ENCODE measurements around the gene ZC3H12A.

DNA sequence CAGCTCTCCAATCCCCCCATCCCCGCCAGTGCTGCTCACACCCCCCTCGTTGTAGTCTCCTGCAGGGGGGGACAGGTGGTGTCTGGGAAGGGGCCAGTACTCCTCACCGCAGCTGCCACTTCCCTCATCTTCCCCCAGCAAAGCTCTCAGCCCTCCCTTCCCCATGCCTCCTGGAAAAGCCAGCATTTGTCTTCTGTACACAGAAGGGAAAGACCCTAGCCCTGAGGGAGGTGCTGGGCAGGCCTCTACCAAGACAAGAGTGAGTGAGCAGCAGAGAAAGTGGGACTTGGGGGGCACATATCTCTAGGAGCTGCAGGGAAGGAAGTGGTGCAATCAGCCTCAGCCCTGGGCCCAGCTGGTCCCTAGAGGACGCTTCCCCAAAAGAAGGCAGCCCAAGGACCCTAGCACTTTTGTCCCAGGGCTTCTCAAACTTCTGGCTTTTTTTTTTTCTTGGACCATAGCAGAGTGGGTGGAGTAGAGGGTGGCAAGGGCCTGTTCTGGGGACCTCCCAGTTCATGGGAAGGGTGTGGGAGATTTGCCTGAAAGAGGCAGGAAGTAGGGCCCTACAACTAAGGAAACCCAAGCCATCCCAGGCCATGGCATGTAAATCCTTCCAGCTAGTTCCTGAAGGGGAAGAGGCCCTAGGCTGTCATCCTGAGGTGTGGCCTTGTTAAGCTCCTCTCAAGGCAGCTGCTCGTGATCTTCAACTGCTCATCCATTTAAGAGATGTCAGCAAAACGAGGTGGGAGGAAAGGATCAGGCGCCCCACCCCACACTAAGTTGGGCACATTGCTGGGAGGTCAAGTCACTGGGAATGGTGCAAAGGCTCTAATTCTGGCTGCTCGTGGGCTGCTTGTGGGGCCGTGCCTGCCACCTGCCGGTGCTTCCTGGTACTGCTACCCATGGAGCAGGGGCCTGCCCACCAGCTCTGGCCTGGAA lies 12.6 kb downstream of the ZC3H12A start:
- TF ChIP-seq, protein P1, sequence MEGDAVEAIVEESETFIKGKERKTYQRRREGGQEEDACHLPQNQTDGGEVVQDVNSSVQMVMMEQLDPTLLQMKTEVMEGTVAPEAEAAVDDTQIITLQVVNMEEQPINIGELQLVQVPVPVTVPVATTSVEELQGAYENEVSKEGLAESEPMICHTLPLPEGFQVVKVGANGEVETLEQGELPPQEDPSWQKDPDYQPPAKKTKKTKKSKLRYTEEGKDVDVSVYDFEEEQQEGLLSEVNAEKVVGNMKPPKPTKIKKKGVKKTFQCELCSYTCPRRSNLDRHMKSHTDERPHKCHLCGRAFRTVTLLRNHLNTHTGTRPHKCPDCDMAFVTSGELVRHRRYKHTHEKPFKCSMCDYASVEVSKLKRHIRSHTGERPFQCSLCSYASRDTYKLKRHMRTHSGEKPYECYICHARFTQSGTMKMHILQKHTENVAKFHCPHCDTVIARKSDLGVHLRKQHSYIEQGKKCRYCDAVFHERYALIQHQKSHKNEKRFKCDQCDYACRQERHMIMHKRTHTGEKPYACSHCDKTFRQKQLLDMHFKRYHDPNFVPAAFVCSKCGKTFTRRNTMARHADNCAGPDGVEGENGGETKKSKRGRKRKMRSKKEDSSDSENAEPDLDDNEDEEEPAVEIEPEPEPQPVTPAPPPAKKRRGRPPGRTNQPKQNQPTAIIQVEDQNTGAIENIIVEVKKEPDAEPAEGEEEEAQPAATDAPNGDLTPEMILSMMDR (conservative IDR thresholded peaks at IDR 0.05; ENCODE audit: low read depth in 2 of 2), result peak; percentile 92 to 97
- TF ChIP-seq JUNB (IDR thresholded peaks at IDR 0.05; ENCODE audit: unreplicated experiment) (no peak), EZH2 (IDR thresholded peaks at IDR 0.05; ENCODE audit: low read depth, unreplicated experiment) (no peak), CREB1 (CRISPR knock-in tag; IDR thresholded peaks at IDR 0.05; ENCODE audit: low read depth) (no peak), STAT1 (IDR thresholded peaks at IDR 0.05; ENCODE audit: unreplicated experiment) (no peak), POLR2AphosphoS5 (IDR thresholded peaks at IDR 0.05; ENCODE audit: low read depth) (no peak)
- TF ChIP-seq, protein P2, sequence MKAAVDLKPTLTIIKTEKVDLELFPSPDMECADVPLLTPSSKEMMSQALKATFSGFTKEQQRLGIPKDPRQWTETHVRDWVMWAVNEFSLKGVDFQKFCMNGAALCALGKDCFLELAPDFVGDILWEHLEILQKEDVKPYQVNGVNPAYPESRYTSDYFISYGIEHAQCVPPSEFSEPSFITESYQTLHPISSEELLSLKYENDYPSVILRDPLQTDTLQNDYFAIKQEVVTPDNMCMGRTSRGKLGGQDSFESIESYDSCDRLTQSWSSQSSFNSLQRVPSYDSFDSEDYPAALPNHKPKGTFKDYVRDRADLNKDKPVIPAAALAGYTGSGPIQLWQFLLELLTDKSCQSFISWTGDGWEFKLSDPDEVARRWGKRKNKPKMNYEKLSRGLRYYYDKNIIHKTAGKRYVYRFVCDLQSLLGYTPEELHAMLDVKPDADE (IDR thresholded peaks at IDR 0.05), result no peak

All from GM23338 (cell line).